Lower lobe of right lung (tissue), 2 donors: ENCODE results near the gene CYP4F3. TPM values are rescaled to one million over a fixed set of nuclear protein-coding genes. Genes with fewer than 3 reads are reported as not detected.
"Not testable (repeated sequence)": the region's sequence is repeated elsewhere in the genome, so short reads cannot be mapped to it uniquely, and the experiment has no call there.

Experiments
- ATAC-seq, 2 donors: fragments of 200-7000 bp; cut with Tn5 transposase; one replicate each; pipeline ENCODE4 v1.9.1; 2020 to 2022; ENCODE audit warnings: mild to moderate bottlenecking in 2 of 2, moderate library complexity in 2 of 2
- DNase-seq: peaks from one replicate; pipeline ENCODE4 v3.0.0-alpha.2; 2020
- H3K27ac ChIP-seq: fragments of 200-600 bp; one replicate; pipeline ENCODE4 v1.8.0; 2022
- H3K27me3 ChIP-seq: fragments of 200-600 bp; one replicate; pipeline ENCODE4 v1.8.0; 2022; ENCODE audit warnings: low read depth
- H3K36me3 ChIP-seq: fragments of 200-600 bp; one replicate; pipeline ENCODE4 v1.8.0; 2022; ENCODE audit warnings: mild to moderate bottlenecking
- H3K4me1 ChIP-seq: fragments of 200-600 bp; one replicate; pipeline ENCODE4 v1.8.0; 2022
- H3K4me3 ChIP-seq: fragments of 200-600 bp; one replicate; pipeline ENCODE4 v1.8.0; 2022; ENCODE audit warnings: mild to moderate bottlenecking
- H3K9me3 ChIP-seq: fragments of 200-600 bp; one replicate; pipeline ENCODE4 v1.8.0; 2022
- CTCF ChIP-seq: fragments of 200-600 bp; IDR thresholded peaks from one replicate; pipeline ENCODE4 v1.8.0; 2022; ENCODE audit warnings: antibody characterized with exemption, mild to moderate bottlenecking
- intact Hi-C: fragments of 100-400 bp; cut with DNase I; formaldehyde crosslinking; loops from one replicate; pipeline ENCODE4 v1.11.0; 2022
- total RNA-seq: library from RNA; stranded (reverse); fragmentation: NEBNext Ultra II Directional; extraction: Animal tissue kit (Norgen Biotek cat#: 25700); gene quantifications from one replicate; pipeline ENCODE4 v1.2.1, GENCODE V29; 2021
- donor health status: DM: no; HTN: yes; CAD: no; lungs with severe emphysema.

CYP4F3 gene
- total RNA-seq, 1 donor from 2014 or later: 2.8 TPM

GRCh38 chr19:15672580-15673175 is 32.0 kb downstream of the CYP4F3 start, which contains the start of gene CYP4F12:
Gene CYP4F12 (plus strand): TSS chr19:15673087. CDS start chr19:15673530, 443 bp downstream.
- Histone ChIP-seq H3K4me1 (peaks cover 10% of the 10 kb centered on the region), H3K9me3 (no peaks in the 10 kb centered on the region), H3K36me3 (no peaks in the 10 kb centered on the region), H3K4me3 (peak within 1 kb of the TSS; percentile 12), H3K27me3 (peaks cover 4% of the 10 kb centered on the region), H3K27ac (peak within 1 kb of the TSS; percentile 62)
- TF ChIP-seq CTCF: no peak
- intact Hi-C loops: no loop called here
- ATAC-seq (peak; percentile 88), DNase-seq (peak; percentile 79)

GRCh38 chr19:15673176-15673654 is 32.5 kb downstream of the CYP4F3 start:
- peaks cover 4% of the 10 kb centered on the region for H3K27me3 ChIP-seq
- H3K9me3 ChIP-seq: no peaks in the 10 kb centered on the region
- peaks cover 10% of the 10 kb centered on the region for H3K4me1 ChIP-seq
- TF ChIP-seq CTCF: no peak
- no peaks in the 10 kb centered on the region for H3K36me3 ChIP-seq
- no peak for DNase-seq
- H3K27ac ChIP-seq: peak overlapping the region; percentile 62
- intact Hi-C loops: no loop called here
- peak; percentile 19 to 27 for ATAC-seq
- peak overlapping the region; percentile 12 for H3K4me3 ChIP-seq

GRCh38 chr19:15675560-15675959 is 34.9 kb downstream of the CYP4F3 start:
- TF ChIP-seq CTCF: no peak
- ATAC-seq (no peak), DNase-seq (no peak)
- intact Hi-C loops: no loop called here
- Histone ChIP-seq H3K9me3 (no peaks in the 10 kb centered on the region), H3K4me3 (no peak overlapping the region), H3K27me3 (no peaks in the 10 kb centered on the region), H3K36me3 (no peaks in the 10 kb centered on the region), H3K4me1 (peaks cover 10% of the 10 kb centered on the region), H3K27ac (no peak overlapping the region)

GRCh38 chr19:15679089-15679488 is 38.4 kb downstream of the CYP4F3 start:
- no peaks in the 10 kb centered on the region for H3K27me3 ChIP-seq

GRCh38 chr19:15679865-15680264 is 39.2 kb downstream of the CYP4F3 start:
- ATAC-seq, intact Hi-C loops, H3K4me1 ChIP-seq, H3K27ac ChIP-seq, H3K27me3 ChIP-seq, H3K4me3 ChIP-seq, DNase-seq, H3K9me3 ChIP-seq: not testable (repeated sequence)
- H3K36me3 ChIP-seq: peaks cover 11% of the 10 kb centered on the region

More at GRCh38 chr19:15679089-15679488, 38.4 kb downstream of the CYP4F3 start:
- Histone ChIP-seq H3K4me1 (no peaks in the 10 kb centered on the region), H3K9me3 (no peaks in the 10 kb centered on the region), H3K27ac (no peak overlapping the region), H3K36me3 (peaks cover 11% of the 10 kb centered on the region), H3K4me3 (no peak overlapping the region)
- intact Hi-C loops: no loop called here
- DNase-seq: no peak
- TF ChIP-seq CTCF: no peak
- ATAC-seq: no peak

GRCh38 chr19:15680478-15681322 is 40.0 kb downstream of the CYP4F3 start:
- DNase-seq: no peak
- no peak for TF ChIP-seq CTCF
- Histone ChIP-seq H3K27me3 (no peaks in the 10 kb centered on the region), H3K9me3 (no peaks in the 10 kb centered on the region), H3K4me3 (no peak overlapping the region), H3K27ac (no peak overlapping the region), H3K36me3 (peaks cover 11% of the 10 kb centered on the region), H3K4me1 (no peaks in the 10 kb centered on the region)
- ATAC-seq: no peak
- intact Hi-C loops: no loop called here
